Measurements from ENCODE around the gene SH2D4B.
"Not testable (repeated sequence)": the region's sequence is repeated elsewhere in the genome, so short reads cannot be mapped to it uniquely, and the experiment has no call there.

The SH2D4B gene

GRCh38 chr10:80526218-80526617 is 11.5 kb upstream of the SH2D4B start:
- no peak for DNase-seq

GRCh38 chr10:80526742-80527141 is 11.0 kb upstream of the SH2D4B start:
- no peak for DNase-seq

GRCh38 chr10:80528185-80528700 is 9.5 kb upstream of the SH2D4B start:
- no peak for DNase-seq

GRCh38 chr10:80528901-80529300 is 8.8 kb upstream of the SH2D4B start:
- DNase-seq: no peak

GRCh38 chr10:80529604-80530003 is 8.1 kb upstream of the SH2D4B start:
- DNase-seq: no peak

GRCh38 chr10:80530251-80530650 is 7.5 kb upstream of the SH2D4B start:
- DNase-seq: no peak

GRCh38 chr10:80530816-80531215 is 6.9 kb upstream of the SH2D4B start:
- DNase-seq: no peak

- no peak for DNase-seq
Measured at GRCh38 chr10:80532571-80532970, 5.1 kb upstream of the SH2D4B start.

- DNase-seq: not testable (repeated sequence)
Measured at GRCh38 chr10:80534059-80534458, 3.6 kb upstream of the SH2D4B start.

GRCh38 chr10:80534646-80535045 is 3.1 kb upstream of the SH2D4B start:
- DNase-seq: not testable (repeated sequence)

- DNase-seq: peak; percentile 61
Measured at GRCh38 chr10:80535671-80536360, 1.9 kb upstream of the SH2D4B start.

GRCh38 chr10:80536361-80536835 is 1.3 kb upstream of the SH2D4B start:
- no peak for DNase-seq

GRCh38 chr10:80537086-80537735 is 491 bp upstream of the SH2D4B start:
- DNase-seq: no peak

- DNase-seq: no peak
Measured at GRCh38 chr10:80538481-80539185, 931 bp downstream of the SH2D4B start.

- DNase-seq: no peak
Measured at GRCh38 chr10:80539421-80540031, 1.8 kb downstream of the SH2D4B start.

GRCh38 chr10:80540136-80540535 is 2.4 kb downstream of the SH2D4B start:
- no peak for DNase-seq

GRCh38 chr10:80540618-80540980 is 2.9 kb downstream of the SH2D4B start:
- DNase-seq: no peak

- no peak for DNase-seq
Measured at GRCh38 chr10:80540981-80541750, 3.5 kb downstream of the SH2D4B start.

- no peak for DNase-seq
Measured at GRCh38 chr10:80542053-80542452, 4.4 kb downstream of the SH2D4B start.

- no peak for DNase-seq
Measured at GRCh38 chr10:80542652-80543318, 5.1 kb downstream of the SH2D4B start.

GRCh38 chr10:80543319-80543672 is 5.6 kb downstream of the SH2D4B start:
- not testable (repeated sequence) for DNase-seq
